GM21576 (cell line): Measurements from ENCODE around the gene DAAM2.

Source experiments
- ATAC-seq: cut with Tn5 transposase; IDR thresholded peaks from one replicate; pipeline ENCODE4 v1.9.1; 2021; ENCODE audit warnings: mild to moderate bottlenecking, moderate library complexity; ENCODE audit not compliant: unreplicated experiment

DAAM2 gene

GRCh38 chr6:39843305-39844020 is 51.3 kb downstream of the DAAM2 start:
- ATAC-seq: no peak

GRCh38 chr6:39844866-39845265 is 52.7 kb downstream of the DAAM2 start:
- no peak for ATAC-seq

GRCh38 chr6:39847221-39847620 is 55.0 kb downstream of the DAAM2 start:
- ATAC-seq: no peak

GRCh38 chr6:39848171-39848570 is 56.0 kb downstream of the DAAM2 start:
- no peak for ATAC-seq

- no peak for ATAC-seq
Observed at GRCh38 chr6:39849228-39849627, 57.1 kb downstream of the DAAM2 start.

- no peak for ATAC-seq
Observed at GRCh38 chr6:39849764-39850163, 57.6 kb downstream of the DAAM2 start.

- no peak for ATAC-seq
Observed at GRCh38 chr6:39850736-39851297, 58.6 kb downstream of the DAAM2 start.

GRCh38 chr6:39851331-39851730 is 59.2 kb downstream of the DAAM2 start:
- no peak for ATAC-seq

GRCh38 chr6:39852324-39852723 is 60.1 kb downstream of the DAAM2 start:
- ATAC-seq: no peak

GRCh38 chr6:39853604-39854003 is 61.4 kb downstream of the DAAM2 start:
- no peak for ATAC-seq

GRCh38 chr6:39855356-39855995 is 63.3 kb downstream of the DAAM2 start:
- no peak for ATAC-seq

GRCh38 chr6:39859025-39859424 is 66.8 kb downstream of the DAAM2 start:
- no peak for ATAC-seq

GRCh38 chr6:39861663-39862062 is 69.5 kb downstream of the DAAM2 start:
- no peak for ATAC-seq

GRCh38 chr6:39865011-39865888 is 73.1 kb downstream of the DAAM2 start:
- no peak for ATAC-seq

- ATAC-seq: no peak
Observed at GRCh38 chr6:39867592-39867991, 75.4 kb downstream of the DAAM2 start.

- ATAC-seq: no peak
Observed at GRCh38 chr6:39870950-39871349, 78.8 kb downstream of the DAAM2 start.

- no peak for ATAC-seq
Observed at GRCh38 chr6:39873439-39873838, 81.3 kb downstream of the DAAM2 start.

- ATAC-seq: no peak
Observed at GRCh38 chr6:39876111-39876510, 83.9 kb downstream of the DAAM2 start.

- ATAC-seq: no peak
Observed at GRCh38 chr6:39876826-39877225, 84.7 kb downstream of the DAAM2 start.

GRCh38 chr6:39879535-39879934 is 87.4 kb downstream of the DAAM2 start:
- no peak for ATAC-seq

- no peak for ATAC-seq
Observed at GRCh38 chr6:39880594-39880993, 88.4 kb downstream of the DAAM2 start.
